Endothelial cell (in vitro differentiated cells): ENCODE data around the gene ATE1. TPM values are rescaled to one million over a fixed set of nuclear protein-coding genes. Genes with fewer than 3 reads are reported as not detected.

Source experiments
- DNase-seq: peaks from one replicate; pipeline ENCODE4 v3.0.0; 2021; ENCODE audit warnings: low spot score
- H3K27ac Mint-ChIP-seq: one replicate; pipeline ENCODE4 v1.8.0; 2021; ENCODE audit warnings: mixed read lengths, inconsistent platforms; ENCODE audit not compliant: unreplicated experiment
- H3K27me3 Mint-ChIP-seq: one replicate; pipeline ENCODE4 v1.8.0; 2021; ENCODE audit warnings: mild to moderate bottlenecking, moderate library complexity, mixed read lengths, inconsistent platforms; ENCODE audit not compliant: unreplicated experiment
- H3K36me3 Mint-ChIP-seq: one replicate; pipeline ENCODE4 v1.8.0; 2021; ENCODE audit warnings: mild to moderate bottlenecking, low read depth, mixed read lengths, inconsistent platforms; ENCODE audit not compliant: unreplicated experiment
- H3K4me1 Mint-ChIP-seq: one replicate; pipeline ENCODE4 v1.8.0; 2021; ENCODE audit warnings: mild to moderate bottlenecking, mixed read lengths, inconsistent platforms; ENCODE audit not compliant: unreplicated experiment
- H3K4me3 Mint-ChIP-seq: one replicate; pipeline ENCODE4 v1.8.0; 2021; ENCODE audit warnings: mild to moderate bottlenecking, mixed read lengths, inconsistent platforms; ENCODE audit not compliant: unreplicated experiment
- H3K9me3 Mint-ChIP-seq: one replicate; pipeline ENCODE4 v1.8.0; 2021; ENCODE audit warnings: mixed read lengths, inconsistent platforms; ENCODE audit not compliant: unreplicated experiment
- CTCF ChIP-seq: fragments of 200-600 bp; sonication (generic); IDR thresholded peaks from one replicate; pipeline ENCODE4 v1.5.0; 2021; ENCODE audit warnings: antibody characterized with exemption; ENCODE audit not compliant: unreplicated experiment
- total RNA-seq: library from RNA; stranded (reverse); fragmentation: NEBNext Ultra II Directional; extraction: Animal tissue kit (Norgen Biotek cat#: 25700); gene quantifications from one replicate; pipeline ENCODE4 v1.2.1, GENCODE V29; 2021; ENCODE audit not compliant: unreplicated experiment

Gene ATE1
- total RNA-seq, 1 donor from 2014 or later: 36.0 TPM

DNA sequence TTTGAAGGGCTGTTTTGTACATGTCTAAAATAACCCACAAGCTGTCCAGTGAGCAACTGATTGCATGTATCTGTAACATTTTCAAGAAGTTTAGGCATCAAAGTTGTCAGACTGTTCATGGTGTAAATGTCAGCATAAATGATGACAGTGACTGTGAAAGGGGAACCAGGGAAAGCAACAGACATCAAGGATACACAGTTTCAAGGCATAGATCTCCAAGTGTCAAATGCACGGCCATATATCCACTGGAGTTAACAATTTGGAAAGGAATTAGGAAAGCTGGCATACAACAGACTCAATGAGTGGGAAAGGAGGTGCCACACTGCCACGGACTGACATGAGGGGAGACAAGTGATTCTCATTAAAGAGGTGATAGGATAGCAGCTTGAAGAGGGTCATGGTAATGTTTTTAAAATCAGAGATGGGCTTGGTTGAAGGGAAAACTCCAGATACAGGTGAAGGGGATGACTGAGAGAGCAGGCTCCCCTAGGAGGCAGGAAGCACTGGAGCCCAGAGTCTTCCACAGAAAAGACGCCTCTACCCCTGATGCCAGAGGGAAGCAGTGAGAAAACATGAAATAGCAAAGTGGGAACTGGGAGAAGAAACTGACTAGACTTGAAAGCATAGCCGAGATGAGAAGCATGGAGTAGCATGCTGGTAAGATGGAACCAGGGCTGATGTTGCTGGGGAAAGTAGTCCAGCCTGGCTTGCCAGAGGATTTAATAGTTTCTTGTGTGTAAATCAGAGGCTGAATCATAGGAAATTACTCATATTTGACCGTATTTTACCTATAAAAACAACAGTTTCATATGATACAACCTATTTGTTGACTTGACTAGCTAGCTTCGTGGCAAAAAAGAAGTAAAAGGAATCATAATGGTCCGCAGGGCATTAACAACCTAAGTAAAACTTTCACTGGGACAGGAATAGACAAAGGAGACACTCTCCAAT is 28.6 kb upstream of the ATE1 start:
- no peak for TF ChIP-seq CTCF
- no peak for DNase-seq
- H3K36me3 Mint-ChIP-seq: peaks cover 21% of the 10 kb centered on the region
- H3K27ac Mint-ChIP-seq: no peak overlapping the region
- no peaks in the 10 kb centered on the region for H3K27me3 Mint-ChIP-seq
- no peaks in the 10 kb centered on the region for H3K9me3 Mint-ChIP-seq
- no peak overlapping the region for H3K4me3 Mint-ChIP-seq
- H3K4me1 Mint-ChIP-seq: no peaks in the 10 kb centered on the region

- peaks cover 17% of the 10 kb centered on the region for H3K36me3 Mint-ChIP-seq
- peaks cover 18% of the 10 kb centered on the region for H3K4me1 Mint-ChIP-seq
- no peak overlapping the region for H3K27ac Mint-ChIP-seq
- H3K9me3 Mint-ChIP-seq: no peaks in the 10 kb centered on the region
- DNase-seq: no peak
- no peak for TF ChIP-seq CTCF
- no peak overlapping the region for H3K4me3 Mint-ChIP-seq
- H3K27me3 Mint-ChIP-seq: peaks cover 1% of the 10 kb centered on the region
Observed at GRCh38 chr10:121952226-121952625, 24.4 kb upstream of the ATE1 start.

GRCh38 chr10:121949451-121949850 is 21.6 kb upstream of the ATE1 start:
- H3K9me3 Mint-ChIP-seq: no peaks in the 10 kb centered on the region
- H3K27ac Mint-ChIP-seq: no peak overlapping the region
- H3K4me1 Mint-ChIP-seq: peaks cover 18% of the 10 kb centered on the region
- peaks cover 1% of the 10 kb centered on the region for H3K27me3 Mint-ChIP-seq
- H3K4me3 Mint-ChIP-seq: no peak overlapping the region
- peaks cover 7% of the 10 kb centered on the region for H3K36me3 Mint-ChIP-seq
- TF ChIP-seq CTCF: no peak
- DNase-seq: no peak

DNA sequence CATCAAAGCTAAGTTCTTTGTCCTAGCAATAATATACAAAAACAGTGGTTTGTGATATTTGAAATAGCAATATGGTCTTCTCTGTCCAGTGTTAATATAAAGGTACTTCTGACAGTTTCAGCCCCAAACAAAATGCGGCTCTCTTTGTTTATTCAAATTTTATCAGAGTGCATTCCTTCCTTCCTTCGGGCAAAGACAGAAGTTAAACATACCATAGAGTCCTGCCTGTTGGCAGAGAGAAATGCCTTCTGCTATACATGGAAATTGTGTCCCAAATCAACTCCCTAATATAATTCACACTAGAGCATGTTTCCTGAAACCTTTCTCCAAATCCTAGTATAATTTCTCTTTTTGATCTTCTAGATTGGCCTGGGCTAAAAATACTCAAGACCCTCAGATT is 21.2 kb upstream of the ATE1 start:
- peaks cover 18% of the 10 kb centered on the region for H3K4me1 Mint-ChIP-seq
- peaks cover 1% of the 10 kb centered on the region for H3K27me3 Mint-ChIP-seq
- TF ChIP-seq CTCF: no peak

More for the DNA sequence above, 21.2 kb upstream of the ATE1 start:
- no peak for DNase-seq
- Mint-ChIP-seq H3K4me3 (no peak overlapping the region), H3K36me3 (peaks cover 7% of the 10 kb centered on the region), H3K27ac (no peak overlapping the region), H3K9me3 (no peaks in the 10 kb centered on the region)
